ENCODE measurements around the gene DVL1. TPM values are rescaled to one million over a fixed set of nuclear protein-coding genes. Genes with fewer than 3 reads are reported as not detected.

DVL1 gene
- total RNA-seq, 1 experiment from 2014 or later: 71.0 TPM

DNA sequence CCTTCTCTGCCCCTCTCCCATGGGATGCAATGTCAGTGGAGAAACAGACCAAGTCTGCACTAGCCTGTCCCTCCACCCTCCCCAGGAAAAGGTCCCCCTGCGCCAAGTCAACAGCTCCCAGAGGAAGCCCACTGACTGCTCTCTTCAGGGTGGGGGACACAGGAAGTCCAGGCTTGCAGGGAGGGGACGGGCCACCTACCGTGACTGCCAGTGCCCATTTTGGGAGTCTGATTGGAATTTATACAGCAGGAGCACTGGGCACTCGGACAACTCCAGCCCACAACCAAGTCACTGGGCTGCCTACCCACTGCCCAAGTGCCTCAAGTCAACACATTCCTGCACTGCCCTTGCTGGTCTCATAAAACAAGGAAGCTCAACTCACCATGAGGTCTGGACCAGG lies 43.8 kb upstream of the DVL1 start:
- Mint-ChIP-seq H3K4me1 (peaks cover under 1% of the 10 kb centered on the region in 2 experiments; a peak in 3 of 4 replicates), H3K27me3 (ENCODE audit: low read depth) (no peaks in the 10 kb centered on the region), H3K4me3 (no peak overlapping the region), H3K27ac (no peak overlapping the region), H3K36me3 (ENCODE audit: insufficient read depth in 1 of 3, low read depth in 3 of 3) (peaks cover 72 to 96% (median 91%) of the 10 kb centered on the region in 3 experiments), H3K9me3 (no peaks in the 10 kb centered on the region; a peak in 1 of 5 replicates)
- no peak overlapping the region for H2BK5ac ChIP-seq (ENCODE audit: insufficient read length, low read length)
- no peak overlapping the region for H2AFZ ChIP-seq (ENCODE audit: low read length)
- DNase-seq: no peak
- no peaks in the 10 kb centered on the region for H4K20me1 ChIP-seq (ENCODE audit: control insufficient read depth, insufficient read depth, insufficient read length)
- TF ChIP-seq, protein P1, sequence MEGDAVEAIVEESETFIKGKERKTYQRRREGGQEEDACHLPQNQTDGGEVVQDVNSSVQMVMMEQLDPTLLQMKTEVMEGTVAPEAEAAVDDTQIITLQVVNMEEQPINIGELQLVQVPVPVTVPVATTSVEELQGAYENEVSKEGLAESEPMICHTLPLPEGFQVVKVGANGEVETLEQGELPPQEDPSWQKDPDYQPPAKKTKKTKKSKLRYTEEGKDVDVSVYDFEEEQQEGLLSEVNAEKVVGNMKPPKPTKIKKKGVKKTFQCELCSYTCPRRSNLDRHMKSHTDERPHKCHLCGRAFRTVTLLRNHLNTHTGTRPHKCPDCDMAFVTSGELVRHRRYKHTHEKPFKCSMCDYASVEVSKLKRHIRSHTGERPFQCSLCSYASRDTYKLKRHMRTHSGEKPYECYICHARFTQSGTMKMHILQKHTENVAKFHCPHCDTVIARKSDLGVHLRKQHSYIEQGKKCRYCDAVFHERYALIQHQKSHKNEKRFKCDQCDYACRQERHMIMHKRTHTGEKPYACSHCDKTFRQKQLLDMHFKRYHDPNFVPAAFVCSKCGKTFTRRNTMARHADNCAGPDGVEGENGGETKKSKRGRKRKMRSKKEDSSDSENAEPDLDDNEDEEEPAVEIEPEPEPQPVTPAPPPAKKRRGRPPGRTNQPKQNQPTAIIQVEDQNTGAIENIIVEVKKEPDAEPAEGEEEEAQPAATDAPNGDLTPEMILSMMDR (conservative IDR thresholded peaks at IDR 0.05): no peak
- no peaks in the 10 kb centered on the region for H3K9me3 ChIP-seq (ENCODE audit: control insufficient read depth, low read depth, low read length)
- H3K23ac ChIP-seq (ENCODE audit: insufficient read length, low read depth, low read length): no peak overlapping the region
- H3K18ac ChIP-seq (ENCODE audit: insufficient read length, low read depth, low read length): no peak overlapping the region
- H2BK12ac ChIP-seq (ENCODE audit: insufficient read length, low read depth, low read length): no peak overlapping the region
- no peak overlapping the region for H3K9ac ChIP-seq (ENCODE audit: extremely low read depth, insufficient read length, low read length)
- no peak overlapping the region for H2BK120ac ChIP-seq (ENCODE audit: low read depth, low read length, poor library complexity, severe bottlenecking)
- H2AK5ac ChIP-seq (ENCODE audit: insufficient read length, low read length): no peak overlapping the region
- H2BK20ac ChIP-seq (ENCODE audit: low read depth, low read length, poor library complexity, severe bottlenecking): no peak overlapping the region
- H3K27me3 ChIP-seq (ENCODE audit: insufficient read depth, low read length): no peaks in the 10 kb centered on the region
- WGBS (ENCODE audit: extremely low coverage, insufficient read length, low lambda C conversion rate): no CpG with 5 or more reads among the region's 4 CpGs
- H2BK15ac ChIP-seq (ENCODE audit: low read depth, low read length): no peak overlapping the region
- no peak overlapping the region for H3K27ac ChIP-seq (ENCODE audit: insufficient read length, low read depth, low read length)
- H3K14ac ChIP-seq (ENCODE audit: insufficient read depth, low read length): no peak overlapping the region
- no peak overlapping the region for H3K4me2 ChIP-seq (ENCODE audit: insufficient read depth, insufficient read length, low read length)
- H3T11ph ChIP-seq (ENCODE audit: low read length): no peak overlapping the region
- H3K4me1 ChIP-seq (ENCODE audit: insufficient read depth, low read length): no peaks in the 10 kb centered on the region
- H4K5ac ChIP-seq (ENCODE audit: insufficient read length, low read depth, low read length): no peak overlapping the region
- peaks cover 2% of the 10 kb centered on the region; the same call in 1 of the 2 replicates for H3K79me2 ChIP-seq (ENCODE audit: insufficient read depth, low read length)
- no peak overlapping the region for H4K91ac ChIP-seq (ENCODE audit: insufficient read length, low read depth, low read length)
- H3K56ac ChIP-seq (ENCODE audit: insufficient read length, low read depth, low read length): no peak overlapping the region
- H3K23me2 ChIP-seq (ENCODE audit: insufficient read length, low read depth, low read length, poor library complexity, severe bottlenecking): peaks cover under 1% of the 10 kb centered on the region
- no peak overlapping the region for H3K4ac ChIP-seq (ENCODE audit: low read depth, low read length)
- peaks cover 7% of the 10 kb centered on the region for H3K79me1 ChIP-seq (ENCODE audit: insufficient read depth, low read depth, low read length, poor library complexity, severe bottlenecking)
- H4K8ac ChIP-seq (replicated peaks; ENCODE audit: insufficient read length, low read depth, low read length): no peak overlapping the region
